K562 (cell line): Measurements from ENCODE around the gene DNAH17. TPM values are rescaled to one million over a fixed set of nuclear protein-coding genes. Genes with fewer than 3 reads are reported as not detected.

Experiments used
- ATAC-seq: fragments of 200-7000 bp; cut with Tn5 transposase; 3 replicates; pipeline ENCODE4 v1.9.1; 2020; ENCODE audit warnings: moderate library complexity
- BruUV-seq: library from RNA; stranded (reverse); fragments of 400-500 nt; replicated peaks from 2 replicates; lab custom pipeline; 2021; lab: Mats Ljungman, UMichigan
- CTCF ChIA-PET: fragments of 300-600 bp; formaldehyde crosslinking; extraction: SDS; loops from one replicate; lab custom pipeline; 2021; ENCODE audit warnings: low intra/inter-chr PET ratio; lab: Yijun Ruan, JAX
- POLR2A ChIA-PET: fragments of 300-600, 350-650 bp; sonication (Branson Sonifier 250); formaldehyde crosslinking; extraction: SDS; loops from one replicate; lab custom pipeline; 2021; ENCODE audit warnings: antibody characterized with exemption, inconsistent platforms; lab: Yijun Ruan, JAX
- DNase-seq, 4 experiments: peaks; one replicate each; pipeline versions ENCODE4 v3.0.0 to v3.0.0-alpha.2; 2011 to 2018; ENCODE audit warnings: low spot score in 3 of 4, mixed read lengths in 3 of 4; ENCODE audit errors: extremely low read depth in 1 of 4
- FAIRE-seq: peaks from 2 replicates; lab custom pipeline; 2011; peaks lifted over from hg19 to GRCh38; lab: Jason Lieb, UNC
- H2AFZ ChIP-seq: 2 replicates; pipeline ENCODE4 v1.6.0; 2011; ENCODE audit warnings: low read depth, low read length, control low read depth, inconsistent platforms
- H3K27ac ChIP-seq: fragments of 200-600 bp; 3 replicates; pipeline ENCODE4 v1.8.0; 2011; ENCODE audit warnings: low read depth, mild to moderate bottlenecking, control low read depth, inconsistent platforms, low read length, moderate library complexity, mixed read lengths; ENCODE audit errors: extremely low read depth
- H3K27me3 ChIP-seq, 2 experiments: fragments of 300-600 bp in 1 of 2; 2 replicates in 1 of 2; 3 replicates in 1 of 2; pipeline versions ENCODE4 v1.6.0 to v1.8.0; 2011; ENCODE audit warnings: inconsistent platforms in 2 of 2, low read length in 2 of 2, mild to moderate bottlenecking in 1 of 2, mixed read lengths in 1 of 2, moderate library complexity in 1 of 2; ENCODE audit not compliant: control insufficient read depth in 2 of 2, insufficient read depth in 2 of 2
- H3K36me3 ChIP-seq: fragments of 300-600 bp; 3 replicates; pipeline ENCODE4 v1.8.0; 2011; ENCODE audit warnings: mild to moderate bottlenecking, low read length, inconsistent platforms; ENCODE audit not compliant: control insufficient read depth, insufficient read depth
- H3K4me1 ChIP-seq, 2 experiments: fragments of 200-600 bp in 1 of 2; replicated peaks in 1 of 2; 2 replicates in 1 of 2; 3 replicates in 1 of 2; pipeline versions ENCODE4 v1.5.1 to v1.8.0; 2011; ENCODE audit warnings: inconsistent platforms in 2 of 2, low read length in 2 of 2, mild to moderate bottlenecking in 1 of 2, mixed read lengths in 1 of 2, moderate library complexity in 1 of 2; ENCODE audit not compliant: control insufficient read depth in 2 of 2, insufficient read depth in 2 of 2
- H3K4me2 ChIP-seq: 2 replicates; pipeline ENCODE4 v1.6.1; 2011; ENCODE audit warnings: low read length, control low read depth, inconsistent platforms, mixed read lengths; ENCODE audit not compliant: insufficient read depth
- H3K4me3 ChIP-seq: fragments of 200-600 bp; sonication (generic), shearing (Covaris generic); 2 replicates; pipeline ENCODE4 v1.5.1; 2016; ENCODE audit warnings: control low read depth, inconsistent platforms
- H3K79me2 ChIP-seq: fragments of 200-600 bp; 3 replicates; pipeline ENCODE4 v1.8.0; 2011; ENCODE audit warnings: low read length, inconsistent platforms; ENCODE audit not compliant: control insufficient read depth, insufficient read depth
- H3K9ac ChIP-seq, 2 experiments: 2 replicates each; pipeline versions ENCODE4 v1.6.0 to v1.6.1; 2011; ENCODE audit warnings: low read depth in 2 of 2, low read length in 2 of 2, control low read depth in 1 of 2, inconsistent platforms in 1 of 2, mild to moderate bottlenecking in 1 of 2, mixed read lengths in 1 of 2; ENCODE audit not compliant: insufficient read depth in 1 of 2
- H3K9me1 ChIP-seq: one replicate; pipeline ENCODE4 v1.6.0; 2011; ENCODE audit warnings: inconsistent platforms, mild to moderate bottlenecking, low read length, moderate library complexity; ENCODE audit not compliant: control insufficient read depth, insufficient read depth
- H3K9me3 ChIP-seq: replicated peaks from 2 replicates; pipeline ENCODE4 v1.5.1; 2011; ENCODE audit warnings: low read depth, low read length, inconsistent platforms; ENCODE audit not compliant: control insufficient read depth, insufficient read depth
- H4K20me1 ChIP-seq: replicated peaks from 2 replicates; pipeline ENCODE4 v1.6.1; 2011; ENCODE audit warnings: low read length, inconsistent platforms, mixed read lengths; ENCODE audit not compliant: control insufficient read depth, insufficient read depth
- CC2D1A ChIP-seq: fragments of 450-650 bp; IDR thresholded peaks from 2 replicates; pipeline ENCODE4 v1.6.1; 2017; ENCODE audit warnings: mild to moderate bottlenecking
- CSDE1 ChIP-seq, 2 experiments: fragments of 450-650 bp; IDR thresholded peaks; 2 replicates each; pipeline ENCODE4 v1.6.1; 2016; ENCODE audit warnings: mild to moderate bottlenecking in 1 of 2
- EZH2 ChIP-seq: IDR thresholded peaks from 2 replicates; pipeline ENCODE4 v1.6.1; 2012; ENCODE audit warnings: low read depth, mild to moderate bottlenecking, inconsistent platforms, low read length, borderline replicate concordance
- HDGF ChIP-seq: fragments of 450-650 bp; IDR thresholded peaks from 2 replicates; pipeline ENCODE4 v1.6.1; 2016
- NR3C1 ChIP-seq: sonication (generic); formaldehyde crosslinking; IDR thresholded peaks from 2 replicates; pipeline ENCODE4 v1.8.1; 2022; ENCODE audit warnings: missing genetic modification reagents
- RB1 ChIP-seq: fragments of 450-650 bp; IDR thresholded peaks from 2 replicates; pipeline ENCODE4 v1.6.1; 2017; ENCODE audit warnings: low read depth, mild to moderate bottlenecking
- SMAD1 ChIP-seq: fragments of 150-350 bp; IDR thresholded peaks from 2 replicates; pipeline ENCODE4 v1.6.1; 2014; ENCODE audit warnings: low read length, low read depth; ENCODE audit not compliant: partially characterized antibody
- SRSF1 ChIP-seq: fragments of 200-400 bp; formaldehyde crosslinking; IDR thresholded peaks from 2 replicates; pipeline ENCODE4 v1.6.1; 2017; ENCODE audit warnings: mild to moderate bottlenecking, low read depth, low read length, moderate library complexity
- ZNF224 ChIP-seq: sonication (generic); formaldehyde crosslinking; IDR thresholded peaks from 2 replicates; pipeline ENCODE4 v1.8.0; 2022; ENCODE audit warnings: mild to moderate bottlenecking, missing genetic modification reagents
- ZNF695 ChIP-seq: fragments of 450-650 bp; formaldehyde crosslinking; IDR thresholded peaks from 2 replicates; pipeline ENCODE4 v1.4.0; 2020; ENCODE audit warnings: mild to moderate bottlenecking, moderate library complexity
- WGBS: fragments of 100-300 bp; shearing (Covaris generic); methylation state at CpG from one replicate; pipeline ENCODE4 v1.1.6; 2016; ENCODE audit warnings: low coverage, mixed read lengths; ENCODE audit not compliant: insufficient coverage; ENCODE audit errors: missing lambda C conversion rate; 5-methylcytosine and 5-hydroxymethylcytosine counted together
- in situ Hi-C: fragments of 300-500 bp; cut with MboI; formaldehyde crosslinking; loops from 4 replicates; pipeline ENCODE4 v1.15.0; 2018; ENCODE audit warnings: inconsistent platforms, mixed read lengths
- intact Hi-C: fragments of 100-400 bp; cut with micrococcal nuclease; formaldehyde crosslinking; loops from 2 replicates; pipeline ENCODE4 v1.14.2; 2022
- polyA plus RNA-seq, 8 experiments: library from polyadenylated mRNA; depleted of rRNA in 4 of 8; stranded (reverse) in 5 of 8; unstranded in 3 of 8; fragments of >200 nt; fragmentation: Nextera tagmentation in 2 of 8; fragmentation: Illumina TruSeq in 1 of 8; extraction: Ambion mirVana in 2 of 8; extraction: Trizol in 1 of 8; gene quantifications; 2 replicates each; pipeline versions ENCODE4 v1.2.1 to v1.2.3, GENCODE V29; 2011 to 2014; ENCODE audit warnings: inconsistent platforms in 1 of 8, missing spikeins in 1 of 8
- total RNA-seq, 7 experiments: library from RNA; depleted of rRNA in 6 of 7; stranded (reverse); fragments of >200 nt in 6 of 7; fragmentation: Illumina TruSeq in 2 of 7; extraction: Trizol in 2 of 7; gene quantifications; 2 replicates each; pipeline versions ENCODE4 v1.2.1 to v1.2.3, GENCODE V29; 2011 to 2021; ENCODE audit warnings: low replicate concordance in 1 of 7
- TF ChIP-seq, protein P1 (sequence below), 2 experiments: fragments of 450-650 bp in 1 of 2; IDR thresholded peaks; 2 replicates each; pipeline ENCODE4 v1.6.1; 2011 to 2017; ENCODE audit warnings: low read depth in 2 of 2, antibody characterized with exemption in 1 of 2, borderline replicate concordance in 1 of 2, low read length in 1 of 2, mild to moderate bottlenecking in 1 of 2, mixed read lengths in 1 of 2; ENCODE audit not compliant: control insufficient read depth in 1 of 2

Gene DNAH17
- total and polyA plus RNA-seq, 9 of the 15 experiments (the other 6 are each of a cell fraction or from before 2014, with no cell fraction given), result under 0.01 to 0.06 (median 0.03) TPM; not detected in 5

DNA sequence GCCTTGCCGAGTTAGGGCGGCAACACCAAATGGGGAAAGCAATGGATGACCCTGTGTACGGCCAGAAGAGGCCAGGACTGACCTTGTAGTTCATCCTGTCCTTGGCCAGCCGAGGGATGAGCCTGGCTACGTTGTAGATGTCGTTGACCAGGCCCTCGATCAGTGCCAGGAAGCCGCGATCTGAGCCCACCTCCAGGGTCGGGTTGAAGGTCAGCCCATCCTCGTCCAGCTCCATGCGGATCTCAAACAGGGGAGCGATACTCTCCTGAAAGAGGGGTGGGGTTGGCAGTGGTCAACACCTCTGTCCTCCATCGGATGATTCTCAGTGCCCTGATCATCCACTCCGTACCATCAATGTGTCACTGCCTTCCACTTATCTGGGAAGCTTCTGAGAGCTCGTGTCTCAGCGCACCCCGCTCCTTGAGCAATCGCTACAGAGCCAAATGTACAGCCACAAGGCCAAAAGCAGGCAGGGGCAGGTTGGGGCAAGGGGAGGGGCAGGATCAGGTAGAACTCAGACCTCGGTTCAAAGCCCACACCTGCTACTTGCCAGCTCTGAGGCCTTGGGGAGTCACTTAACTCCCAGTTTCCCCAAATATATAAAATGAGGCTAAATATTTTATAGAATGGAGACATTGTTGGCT, 39.9 kb downstream of the DNAH17 start:
- H3K9me3 ChIP-seq, result no peaks in the 10 kb centered on the region
- no peak overlapping the region for H3K9ac ChIP-seq
- peaks cover 31 to 54% of the 10 kb centered on the region in 2 experiments for H3K27me3 ChIP-seq
- no peaks in the 10 kb centered on the region for H3K79me2 ChIP-seq
- no peaks in the 10 kb centered on the region for H3K36me3 ChIP-seq
- 0 out of 2 replicates have a peak, but pooled peaks have one; percentile 80 for TF ChIP-seq EZH2
- TF ChIP-seq NR3C1, result no peak
- TF ChIP-seq, all 486 proteins: peak for 1
- Histone ChIP-seq H3K27ac (no peak overlapping the region), H2AFZ (no peak overlapping the region), H3K4me2 (no peak overlapping the region), H3K9me1 (no peaks in the 10 kb centered on the region), H3K4me3 (no peak overlapping the region), H3K4me1 (peaks cover 0 to 4% of the 10 kb centered on the region in 2 experiments; a peak in 1 of 5 replicates), H4K20me1 (no peaks in the 10 kb centered on the region; the same call in none of the 2 replicates)
- WGBS, result 0% methylated on average over 19 of the region's 20 CpGs
- ChIA-PET POLR2A (interaction anchor here (0.6 to 1.6 kb wide), 3 partner anchors 8 to 701 kb away, joined by 3 to 5 read pairs (median 3); no protein-coding TSS in a partner anchor), CTCF (no interaction called here)
- no TSS peak for BruUV-seq
- DNase-seq (no peak), ATAC-seq (no peak), FAIRE-seq (no peak)
- in situ Hi-C loops (no loop called here), intact Hi-C loops (no loop called here)

DNA sequence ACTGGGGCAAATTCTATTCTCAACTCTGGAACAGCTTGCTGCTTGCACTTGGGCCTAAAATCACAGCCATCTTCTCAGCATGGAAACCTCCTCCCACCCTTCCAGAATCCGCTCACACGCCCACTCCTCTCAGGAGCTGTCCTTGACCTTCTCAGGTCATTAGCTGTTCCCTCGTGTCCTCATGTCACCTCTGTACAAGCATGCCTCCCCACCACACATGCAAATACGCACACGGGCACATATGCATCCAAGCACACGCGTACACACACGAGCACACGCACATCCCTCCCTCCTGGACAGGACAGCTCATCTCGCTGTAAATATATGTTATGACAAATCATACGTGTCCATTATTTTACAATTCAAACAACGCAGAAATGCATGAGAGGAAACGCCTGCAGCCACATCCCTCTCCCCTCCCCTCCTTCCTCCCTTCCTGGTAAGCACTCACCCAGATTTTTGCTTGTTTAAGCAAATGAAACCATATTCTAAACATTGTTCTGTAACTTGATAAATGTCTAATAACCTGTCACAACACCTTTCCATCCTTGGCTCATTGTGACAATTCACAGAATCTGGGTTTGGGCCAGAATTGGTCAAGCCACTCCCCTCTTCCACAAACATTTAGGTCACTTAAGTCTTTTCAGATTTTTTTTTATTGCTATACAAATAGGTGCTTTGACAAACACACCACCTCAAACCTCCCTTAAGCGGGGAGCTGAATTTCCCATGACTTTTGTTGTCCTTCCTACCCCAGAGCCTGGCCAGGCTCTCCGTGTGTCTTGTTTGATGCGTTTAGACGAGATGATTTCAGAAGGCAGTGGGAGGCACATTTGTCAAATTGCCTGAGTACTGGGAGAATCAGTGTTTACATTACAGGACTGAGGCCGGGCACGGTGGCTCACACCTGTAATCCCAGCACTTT, 41.7 kb downstream of the DNAH17 start:
- Histone ChIP-seq H3K27me3 (peaks cover 34 to 67% of the 10 kb centered on the region in 2 experiments), H3K9me1 (no peaks in the 10 kb centered on the region), H3K9me3 (no peaks in the 10 kb centered on the region), H4K20me1 (no peaks in the 10 kb centered on the region; the same call in none of the 2 replicates), H3K9ac (no peak overlapping the region), H3K4me2 (no peak overlapping the region), H3K79me2 (no peaks in the 10 kb centered on the region), H3K4me3 (no peak overlapping the region), H2AFZ (no peak overlapping the region), H3K36me3 (no peaks in the 10 kb centered on the region), H3K27ac (no peak overlapping the region), H3K4me1 (no peaks in the 10 kb centered on the region; a peak in 1 of 5 replicates)
- CTCF ChIA-PET, result no interaction called here
- intact Hi-C loops, result no loop called here
- POLR2A ChIA-PET, result no interaction called here
- FAIRE-seq (no peak), ATAC-seq (no peak), DNase-seq (no peak)
- WGBS, result 0% methylated on average over 18 of the region's 19 CpGs
- BruUV-seq, result no TSS peak
- in situ Hi-C loops, result no loop called here
- TF ChIP-seq HDGF, result no peak
- TF ChIP-seq, protein P1, sequence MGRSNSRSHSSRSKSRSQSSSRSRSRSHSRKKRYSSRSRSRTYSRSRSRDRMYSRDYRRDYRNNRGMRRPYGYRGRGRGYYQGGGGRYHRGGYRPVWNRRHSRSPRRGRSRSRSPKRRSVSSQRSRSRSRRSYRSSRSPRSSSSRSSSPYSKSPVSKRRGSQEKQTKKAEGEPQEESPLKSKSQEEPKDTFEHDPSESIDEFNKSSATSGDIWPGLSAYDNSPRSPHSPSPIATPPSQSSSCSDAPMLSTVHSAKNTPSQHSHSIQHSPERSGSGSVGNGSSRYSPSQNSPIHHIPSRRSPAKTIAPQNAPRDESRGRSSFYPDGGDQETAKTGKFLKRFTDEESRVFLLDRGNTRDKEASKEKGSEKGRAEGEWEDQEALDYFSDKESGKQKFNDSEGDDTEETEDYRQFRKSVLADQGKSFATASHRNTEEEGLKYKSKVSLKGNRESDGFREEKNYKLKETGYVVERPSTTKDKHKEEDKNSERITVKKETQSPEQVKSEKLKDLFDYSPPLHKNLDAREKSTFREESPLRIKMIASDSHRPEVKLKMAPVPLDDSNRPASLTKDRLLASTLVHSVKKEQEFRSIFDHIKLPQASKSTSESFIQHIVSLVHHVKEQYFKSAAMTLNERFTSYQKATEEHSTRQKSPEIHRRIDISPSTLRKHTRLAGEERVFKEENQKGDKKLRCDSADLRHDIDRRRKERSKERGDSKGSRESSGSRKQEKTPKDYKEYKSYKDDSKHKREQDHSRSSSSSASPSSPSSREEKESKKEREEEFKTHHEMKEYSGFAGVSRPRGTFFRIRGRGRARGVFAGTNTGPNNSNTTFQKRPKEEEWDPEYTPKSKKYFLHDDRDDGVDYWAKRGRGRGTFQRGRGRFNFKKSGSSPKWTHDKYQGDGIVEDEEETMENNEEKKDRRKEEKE (IDR thresholded peaks at IDR 0.05; ENCODE audit: borderline replicate concordance in 1 of 2, control insufficient read depth in 1 of 2, low read depth in 2 of 2, low read length in 1 of 2), result no peak
- no peak for TF ChIP-seq SRSF1
- TF ChIP-seq ZNF695 (CRISPR knock-in tag), result no peak
- TF ChIP-seq RB1, result no peak
- TF ChIP-seq SMAD1, result no peak
- no peak for TF ChIP-seq CSDE1 (IDR thresholded peaks at IDR 0.05)
- no peak for TF ChIP-seq CC2D1A
- no peak for TF ChIP-seq ZNF224
